HL-60/S4 treated with retinoic acid at 250 ng/mL for 4 days and 3 days (cell line): Measurements from ENCODE around the gene PLXNA2.

ENCODE experiments used
- in situ Hi-C: fragments of 300-500 bp; cut with MboI; formaldehyde crosslinking; loops from 2 replicates; pipeline ENCODE4 v1.7.0; 2022; ENCODE audit warnings: low sequenced_read_pairs

The PLXNA2 gene

DNA sequence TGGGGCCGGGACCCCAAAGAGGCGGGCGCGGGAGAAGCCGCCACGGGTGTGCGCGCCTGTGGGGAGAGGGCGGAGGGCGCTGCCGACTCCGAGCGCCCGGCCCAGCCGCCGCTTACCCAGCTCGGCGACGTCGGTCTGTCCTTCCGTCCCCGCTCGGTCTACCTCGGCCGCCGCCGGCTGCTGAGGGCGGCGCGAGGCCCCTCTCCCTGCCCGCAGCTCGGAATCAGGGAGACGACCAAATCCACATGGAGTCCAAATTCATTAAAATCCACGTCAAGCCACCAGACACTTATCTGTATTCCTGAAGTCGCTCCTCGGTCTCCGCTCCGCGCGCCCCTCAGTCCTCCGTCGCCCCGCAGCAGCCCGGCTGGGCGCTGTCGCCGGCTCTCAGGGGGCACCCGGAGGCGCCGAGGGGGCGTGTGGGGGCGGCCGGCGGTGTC, 637 bp downstream of the PLXNA2 start:
- in situ Hi-C loops, result loop anchor here (25.0 kb wide), 1 partner anchor 231 kb away; no protein-coding TSS in a partner anchor

DNA sequence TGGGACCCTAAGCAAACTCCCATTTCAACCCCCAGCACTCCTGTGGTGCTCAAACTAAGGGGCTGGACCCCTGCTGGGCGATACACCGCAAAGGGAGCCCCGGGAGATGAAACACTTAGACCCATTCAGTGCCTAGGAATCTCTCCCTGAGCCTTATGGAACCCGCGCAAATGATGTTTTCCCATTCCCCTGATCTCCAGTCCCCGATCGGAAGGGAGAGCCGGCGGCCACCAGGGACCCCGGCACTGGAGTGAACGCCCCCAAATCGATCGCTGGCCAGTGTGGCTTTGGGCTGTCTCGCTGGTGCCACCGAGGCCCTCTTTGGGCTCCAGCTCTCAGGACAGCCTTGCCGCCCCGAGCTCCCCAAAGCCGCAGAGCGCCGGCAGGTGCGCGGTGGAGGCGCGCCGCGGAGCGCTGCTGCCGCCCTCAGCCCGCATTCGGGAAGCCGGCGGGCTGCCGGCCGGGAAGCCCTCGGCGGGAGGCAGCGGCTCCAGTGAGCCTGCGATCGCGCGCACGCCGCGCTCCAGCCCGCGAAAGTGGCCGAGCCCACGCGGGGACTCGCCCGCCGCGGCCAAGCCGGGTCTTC, 1.1 kb downstream of the PLXNA2 start:
- in situ Hi-C loops, result loop anchor here (25.0 kb wide), 1 partner anchor 231 kb away; no protein-coding TSS in a partner anchor

DNA sequence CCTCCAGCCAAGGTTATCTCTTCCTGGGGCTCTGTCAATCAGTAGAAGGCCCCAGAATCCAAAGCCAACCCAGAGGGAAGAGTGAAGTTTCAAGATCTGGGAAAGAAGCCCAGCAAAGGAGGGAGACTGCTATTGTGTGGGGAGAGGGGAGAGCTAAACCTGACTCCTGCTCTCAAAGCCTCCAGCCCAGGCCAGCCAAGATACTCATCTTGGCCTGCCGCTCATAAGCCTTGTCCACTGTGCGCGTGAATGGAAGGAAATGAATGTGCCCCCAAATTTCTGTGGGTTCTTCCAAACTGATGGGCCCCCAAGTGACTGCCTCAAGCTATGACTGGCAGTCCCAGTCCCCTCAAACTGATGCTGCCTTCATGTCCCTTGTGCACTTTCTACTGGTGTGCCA, 2.0 kb downstream of the PLXNA2 start:
- in situ Hi-C loops, result loop anchor here (25.0 kb wide), 1 partner anchor 230 kb away; no protein-coding TSS in a partner anchor

DNA sequence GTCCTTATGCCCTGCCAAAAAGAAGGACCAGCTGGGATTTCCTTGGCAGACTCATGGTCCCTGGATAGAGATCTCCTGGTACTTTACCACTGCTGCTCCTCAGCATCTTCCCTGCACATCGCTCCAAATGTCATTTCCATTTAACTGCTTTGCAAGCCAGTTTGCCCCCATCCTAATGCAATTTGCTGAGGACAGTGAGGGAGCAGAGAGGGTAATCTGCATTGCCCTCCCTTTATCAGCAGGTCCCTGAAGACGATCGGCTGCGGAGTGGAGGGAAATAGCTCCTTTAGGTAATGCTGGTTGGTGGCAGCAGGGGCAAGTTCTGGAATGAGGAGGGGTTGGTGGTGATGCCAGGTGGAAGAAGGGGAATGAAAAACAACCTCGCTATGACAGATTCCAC, 2.7 kb downstream of the PLXNA2 start:
- in situ Hi-C loops, result loop anchor here (25.0 kb wide), 1 partner anchor 229 kb away; no protein-coding TSS in a partner anchor

DNA sequence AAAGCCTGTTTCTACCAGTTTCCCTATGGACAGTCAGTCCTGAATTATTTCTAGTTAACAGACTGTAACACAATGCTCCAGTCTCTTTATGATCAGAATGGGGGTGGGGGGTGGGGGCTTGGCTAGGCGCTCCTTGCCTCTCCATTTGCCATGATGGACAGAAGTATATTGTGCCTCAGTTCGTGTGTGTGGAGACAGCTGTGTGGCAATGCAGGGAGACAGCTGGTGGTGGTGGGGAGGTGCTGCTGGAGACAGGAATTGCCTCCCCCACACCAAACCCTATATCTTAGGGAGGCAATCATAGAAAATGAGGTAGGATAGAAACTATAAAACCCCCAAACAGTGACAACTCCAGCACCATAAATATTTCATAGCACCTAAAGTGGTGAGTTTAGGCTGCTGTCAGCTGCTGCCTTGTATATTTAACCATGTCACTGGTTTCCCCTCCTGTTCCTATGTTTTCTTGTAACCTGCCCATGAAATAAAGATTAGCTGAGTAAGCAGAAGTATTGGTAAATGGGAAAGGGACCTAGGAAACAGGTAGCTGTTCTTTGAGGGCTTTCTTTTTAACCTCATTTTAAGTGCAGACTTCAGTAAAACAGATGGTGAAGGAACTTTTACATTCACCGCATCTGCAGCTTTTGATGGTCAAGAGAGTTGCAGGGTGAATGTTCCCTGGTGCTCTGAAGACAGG, 3.4 kb downstream of the PLXNA2 start:
- in situ Hi-C loops, result loop anchor here (25.0 kb wide), 1 partner anchor 229 kb away; no protein-coding TSS in a partner anchor

DNA sequence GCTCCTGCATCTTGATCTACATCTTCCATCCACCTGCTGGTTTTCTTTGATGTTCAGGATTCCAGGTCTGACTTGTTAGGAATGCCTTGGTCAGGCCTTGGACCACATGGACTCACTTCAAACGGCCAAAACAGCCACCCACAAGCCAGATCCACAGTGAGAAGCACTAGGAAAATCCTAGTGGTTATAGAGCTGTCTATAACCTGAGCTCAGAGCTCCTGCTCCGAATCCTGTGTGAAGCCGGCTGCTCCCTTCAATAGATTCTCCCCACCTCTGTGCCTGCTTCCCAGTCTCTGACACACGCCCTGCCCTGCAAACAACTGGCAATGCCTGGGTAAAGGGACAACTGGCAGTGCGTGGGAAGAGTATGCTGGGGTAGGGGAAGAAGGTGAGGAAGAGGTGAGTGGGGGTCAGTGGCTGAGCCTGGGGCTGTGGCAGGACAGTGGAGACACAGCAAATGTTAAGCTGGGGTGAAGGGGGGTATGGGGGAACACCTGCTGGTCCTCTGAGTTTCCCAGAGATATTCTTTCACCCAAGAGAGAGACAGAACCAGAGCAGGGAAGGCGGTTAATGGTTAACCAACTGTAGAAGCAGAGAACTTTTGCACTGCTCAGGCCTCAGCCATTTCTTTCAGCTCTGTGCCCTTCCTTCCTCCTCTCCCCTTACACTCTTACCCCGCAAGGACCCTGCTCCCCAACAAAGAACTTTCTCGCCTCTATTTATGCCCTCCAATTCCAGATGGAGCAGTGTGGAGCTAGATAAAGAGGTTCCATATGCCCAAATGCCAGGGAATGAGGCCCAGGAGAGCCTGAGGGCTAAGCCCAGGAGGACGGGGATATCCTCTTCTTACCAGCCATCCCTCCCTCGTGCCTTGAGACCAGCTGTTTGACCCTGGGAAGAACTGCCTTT, 4.5 kb downstream of the PLXNA2 start:
- in situ Hi-C loops, result loop anchor here (25.0 kb wide), 1 partner anchor 227 kb away; no protein-coding TSS in a partner anchor

DNA sequence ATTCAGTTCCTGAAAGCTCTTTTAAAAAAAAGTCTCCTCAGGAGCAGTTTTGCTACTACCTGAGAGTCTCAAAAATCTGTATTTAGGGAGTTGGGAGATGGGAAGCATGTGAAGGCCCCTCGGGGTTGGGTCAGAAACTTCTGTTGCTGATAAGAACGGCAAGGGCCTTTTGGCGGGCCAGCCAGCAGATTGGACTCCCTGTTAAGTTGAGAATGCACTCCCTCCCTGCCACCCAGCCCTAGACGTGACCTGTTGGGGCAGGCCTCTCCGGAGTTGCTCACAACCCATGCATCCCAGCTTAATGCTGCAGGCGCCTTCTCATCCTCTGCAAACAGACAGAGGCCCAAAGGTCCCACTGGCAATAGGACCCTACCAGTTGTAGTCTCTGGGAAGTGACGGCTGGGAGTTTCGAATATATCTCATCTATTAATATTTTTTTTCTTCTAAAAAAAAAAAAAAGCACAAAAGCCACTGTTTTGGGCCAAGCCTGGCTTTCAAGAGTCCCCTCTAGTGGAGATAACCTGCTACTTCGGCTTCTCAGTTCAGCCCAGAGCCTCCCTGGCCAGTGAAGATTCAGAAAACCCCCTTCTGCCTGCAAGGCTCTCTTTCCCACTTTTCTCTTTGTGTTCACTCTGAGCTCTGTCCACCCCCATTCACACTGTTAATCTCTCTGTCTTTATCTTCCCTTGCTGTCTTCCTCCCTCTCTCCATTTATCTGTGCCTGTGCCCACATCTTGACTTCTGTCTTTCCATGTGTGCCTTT, 5.3 kb downstream of the PLXNA2 start:
- in situ Hi-C loops, result loop anchor here (25.0 kb wide), 1 partner anchor 227 kb away; no protein-coding TSS in a partner anchor

DNA sequence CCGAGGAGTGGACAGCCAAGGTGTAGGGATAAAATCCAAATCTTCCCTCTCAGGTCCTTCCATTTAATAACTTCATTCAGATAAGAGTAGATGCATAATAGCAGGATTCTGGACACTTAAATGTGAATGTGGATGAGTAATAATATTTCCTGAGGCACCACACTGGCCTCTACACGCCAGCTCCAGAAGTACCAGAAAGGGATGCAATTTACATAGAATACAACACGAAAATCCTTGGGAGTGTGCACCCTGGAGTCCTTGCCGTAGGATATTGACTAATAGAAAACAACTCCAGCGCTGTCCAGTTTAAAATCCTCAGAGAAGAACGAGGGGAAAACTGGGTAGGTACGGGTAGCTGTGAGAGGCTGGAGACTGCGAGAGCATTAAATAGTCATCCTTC, 6.9 kb downstream of the PLXNA2 start:
- in situ Hi-C loops, result loop anchor here (25.0 kb wide), 1 partner anchor 225 kb away; no protein-coding TSS in a partner anchor

DNA sequence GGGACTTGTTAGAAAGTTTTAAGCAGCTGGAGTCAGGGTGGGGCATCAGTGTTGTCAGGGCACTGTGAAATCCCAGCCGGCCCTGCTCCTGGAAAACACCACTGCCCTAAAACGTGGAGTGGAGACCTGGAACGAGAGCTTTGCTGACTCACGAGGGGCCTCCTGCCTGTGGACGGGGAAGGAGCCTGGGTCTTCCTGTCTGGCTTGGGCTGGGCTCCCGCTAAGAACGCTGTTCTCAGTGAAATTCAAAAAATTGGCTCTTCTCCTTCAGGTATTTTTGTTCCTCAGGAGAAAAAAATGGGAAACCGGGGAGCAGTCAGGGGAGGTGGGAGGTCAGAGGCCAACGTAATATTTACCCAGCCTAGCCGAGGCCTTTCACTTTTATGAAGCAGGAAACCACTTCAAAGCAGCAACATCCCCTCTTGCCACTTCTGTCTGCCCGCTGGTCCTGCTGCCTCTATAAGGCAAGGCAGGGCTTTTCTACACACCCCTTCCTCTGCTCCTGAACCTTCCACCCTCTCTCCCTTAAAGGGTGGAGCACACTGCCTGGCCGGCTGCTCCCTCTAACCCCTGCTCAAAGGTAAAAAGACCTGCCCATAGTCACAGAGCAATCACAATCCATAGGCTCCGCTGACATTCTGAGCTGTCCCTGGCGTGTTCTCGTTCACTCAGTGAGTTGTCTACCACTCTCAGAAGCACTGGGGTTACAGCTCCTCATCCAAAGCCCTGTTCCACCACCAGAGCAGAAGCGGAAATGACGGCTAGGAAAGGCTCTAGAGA, 8.0 kb downstream of the PLXNA2 start:
- in situ Hi-C loops, result loop anchor here (25.0 kb wide), 1 partner anchor 224 kb away; no protein-coding TSS in a partner anchor

DNA sequence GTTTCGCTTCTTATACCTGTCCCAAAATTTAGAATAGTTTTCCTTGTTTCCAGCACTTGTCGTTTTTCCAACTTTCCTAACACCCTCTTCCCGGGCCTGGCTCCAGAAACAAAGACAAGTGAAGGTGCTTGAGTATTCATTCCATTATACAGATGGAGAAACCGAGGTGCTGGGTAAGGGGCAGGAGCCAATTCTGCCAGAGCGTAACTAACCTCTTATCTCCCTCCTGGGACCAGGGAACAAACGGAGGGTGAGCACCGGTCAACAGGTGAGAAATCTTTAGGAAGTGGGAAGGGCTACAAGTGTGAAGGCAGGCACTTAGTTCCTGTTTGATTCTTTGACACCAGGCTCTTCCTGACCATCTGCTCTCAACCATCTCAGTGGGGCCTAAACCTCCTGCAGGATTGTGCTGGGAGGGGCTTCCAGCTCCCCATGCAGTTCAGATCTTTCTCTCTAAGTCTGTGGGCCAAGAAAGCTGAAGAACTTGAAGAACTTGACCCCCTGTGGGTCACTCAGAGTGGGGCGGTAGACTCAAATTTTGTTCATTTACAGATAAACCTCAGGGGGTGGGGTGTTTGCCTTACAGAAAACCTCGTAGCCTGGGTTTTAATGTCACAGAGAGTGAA, 8.7 kb downstream of the PLXNA2 start:
- in situ Hi-C loops, result loop anchor here (25.0 kb wide), 1 partner anchor 223 kb away; no protein-coding TSS in a partner anchor

DNA sequence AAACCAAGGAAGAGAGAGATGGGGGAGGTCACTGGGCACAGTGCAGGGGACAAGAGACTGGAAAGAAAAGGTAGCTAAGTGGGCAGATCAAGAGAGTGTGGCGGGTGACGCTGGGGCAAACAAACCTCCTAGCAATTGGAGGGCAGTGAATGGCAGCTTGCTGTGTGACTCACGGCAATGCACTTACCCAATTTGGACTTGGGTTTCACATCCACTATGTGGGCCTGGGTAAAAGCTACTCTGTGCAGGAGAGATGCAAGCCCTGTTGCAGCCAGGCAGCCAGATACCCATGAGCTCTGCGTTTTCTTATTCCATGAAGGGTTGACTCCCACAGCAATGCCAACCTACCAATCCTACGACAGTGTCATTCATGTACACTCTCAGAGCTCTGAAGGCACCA, 9.5 kb downstream of the PLXNA2 start:
- in situ Hi-C loops, result loop anchor here (25.0 kb wide), 1 partner anchor 222 kb away; no protein-coding TSS in a partner anchor

DNA sequence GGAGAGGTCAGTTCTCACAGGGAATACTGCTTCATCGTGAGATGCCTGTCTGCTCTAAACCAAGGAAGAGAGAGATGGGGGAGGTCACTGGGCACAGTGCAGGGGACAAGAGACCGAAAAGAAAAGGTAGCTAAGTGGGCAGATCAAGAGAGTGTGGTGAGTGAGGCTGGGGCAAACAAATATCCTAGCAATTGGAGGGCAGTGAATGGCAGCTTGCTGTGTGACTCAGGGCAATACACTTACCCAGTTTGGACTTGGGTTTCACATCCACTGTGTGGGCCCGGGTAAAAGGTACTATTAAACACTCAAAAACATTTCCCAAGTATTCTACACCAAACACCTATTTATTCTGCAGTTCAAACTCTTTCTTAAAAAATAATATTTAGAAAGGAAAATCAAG, 10.2 kb downstream of the PLXNA2 start:
- in situ Hi-C loops, result loop anchor here (25.0 kb wide), 1 partner anchor 222 kb away; no protein-coding TSS in a partner anchor

DNA sequence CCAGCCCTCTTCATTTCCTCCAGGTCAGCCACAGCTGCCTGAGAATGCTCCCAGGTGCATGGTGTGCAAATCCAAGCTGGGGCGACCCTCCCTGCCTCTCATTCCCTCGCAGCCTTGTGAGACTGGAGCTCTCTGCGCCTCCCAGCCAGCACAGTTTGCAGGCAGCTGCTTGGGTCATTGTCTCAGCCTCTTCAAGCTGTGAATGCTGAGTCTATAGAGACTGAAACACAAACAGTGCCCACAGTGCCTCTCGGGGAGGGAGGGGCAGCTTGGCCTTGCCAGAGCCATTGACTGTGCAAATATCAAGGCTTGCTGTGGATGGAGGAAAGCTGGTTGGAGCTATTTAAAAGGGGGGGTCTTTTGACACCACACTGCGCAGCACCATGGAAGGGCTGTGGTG, 10.6 kb downstream of the PLXNA2 start:
- in situ Hi-C loops, result loop anchor here (25.0 kb wide), 1 partner anchor 221 kb away; no protein-coding TSS in a partner anchor

DNA sequence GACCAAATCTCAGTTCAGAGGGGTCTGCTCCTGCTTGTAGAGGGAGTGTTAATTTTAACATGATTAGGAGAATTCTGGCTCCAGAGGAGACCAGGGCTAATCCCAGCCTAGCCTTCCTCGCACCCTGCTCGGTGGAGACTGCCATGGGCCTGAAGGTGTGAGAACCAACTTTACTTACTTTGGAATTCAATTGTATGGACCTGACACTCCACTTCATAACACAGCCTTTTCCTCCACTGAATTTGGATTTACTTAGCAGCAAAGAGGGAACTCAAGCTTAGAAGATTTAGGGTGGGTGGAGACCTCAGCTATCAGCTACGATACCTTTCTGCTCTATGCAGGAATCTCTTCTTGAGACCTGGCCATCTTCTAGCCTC, 11.5 kb downstream of the PLXNA2 start:
- in situ Hi-C loops, result loop anchor here (25.0 kb wide), 1 partner anchor 220 kb away; no protein-coding TSS in a partner anchor

DNA sequence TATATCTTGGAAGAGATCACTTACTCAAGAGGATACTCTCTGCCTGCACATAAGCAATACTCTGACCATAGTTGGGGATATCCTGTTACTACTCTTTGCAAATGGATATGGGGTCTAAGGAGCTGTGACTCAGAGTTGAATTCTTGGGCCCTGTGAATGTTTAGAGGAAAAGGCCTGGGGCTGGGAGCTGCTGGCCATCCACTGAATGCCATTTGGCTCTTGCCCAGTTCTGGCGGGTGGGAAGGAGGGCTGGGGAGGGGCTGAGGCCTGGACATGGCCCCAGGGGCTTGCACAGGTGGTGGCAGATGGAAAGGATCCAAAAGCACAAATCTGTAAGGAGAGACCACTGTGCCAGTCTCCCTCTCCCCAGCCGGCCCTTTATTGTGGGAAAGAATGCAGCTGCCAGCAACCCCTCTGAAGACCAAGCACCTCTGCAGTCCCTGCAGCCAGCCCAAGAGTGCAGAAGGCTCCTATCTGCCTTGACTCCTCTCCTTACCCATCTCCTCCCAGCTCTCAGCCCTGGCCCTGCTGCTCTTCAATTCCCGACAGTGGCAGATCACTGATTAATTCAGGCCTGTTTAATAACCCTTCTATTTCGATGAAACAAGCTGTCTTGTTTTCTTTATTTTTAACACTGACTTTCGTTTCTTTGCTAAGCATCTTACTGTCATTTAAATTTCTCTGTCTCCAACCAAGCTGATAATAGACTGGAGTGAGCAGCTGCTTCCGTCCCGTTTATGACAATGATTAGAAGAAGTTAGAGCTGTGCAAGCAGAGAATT, 12.1 kb downstream of the PLXNA2 start:
- in situ Hi-C loops, result loop anchor here (25.0 kb wide), 1 partner anchor 220 kb away; no protein-coding TSS in a partner anchor

DNA sequence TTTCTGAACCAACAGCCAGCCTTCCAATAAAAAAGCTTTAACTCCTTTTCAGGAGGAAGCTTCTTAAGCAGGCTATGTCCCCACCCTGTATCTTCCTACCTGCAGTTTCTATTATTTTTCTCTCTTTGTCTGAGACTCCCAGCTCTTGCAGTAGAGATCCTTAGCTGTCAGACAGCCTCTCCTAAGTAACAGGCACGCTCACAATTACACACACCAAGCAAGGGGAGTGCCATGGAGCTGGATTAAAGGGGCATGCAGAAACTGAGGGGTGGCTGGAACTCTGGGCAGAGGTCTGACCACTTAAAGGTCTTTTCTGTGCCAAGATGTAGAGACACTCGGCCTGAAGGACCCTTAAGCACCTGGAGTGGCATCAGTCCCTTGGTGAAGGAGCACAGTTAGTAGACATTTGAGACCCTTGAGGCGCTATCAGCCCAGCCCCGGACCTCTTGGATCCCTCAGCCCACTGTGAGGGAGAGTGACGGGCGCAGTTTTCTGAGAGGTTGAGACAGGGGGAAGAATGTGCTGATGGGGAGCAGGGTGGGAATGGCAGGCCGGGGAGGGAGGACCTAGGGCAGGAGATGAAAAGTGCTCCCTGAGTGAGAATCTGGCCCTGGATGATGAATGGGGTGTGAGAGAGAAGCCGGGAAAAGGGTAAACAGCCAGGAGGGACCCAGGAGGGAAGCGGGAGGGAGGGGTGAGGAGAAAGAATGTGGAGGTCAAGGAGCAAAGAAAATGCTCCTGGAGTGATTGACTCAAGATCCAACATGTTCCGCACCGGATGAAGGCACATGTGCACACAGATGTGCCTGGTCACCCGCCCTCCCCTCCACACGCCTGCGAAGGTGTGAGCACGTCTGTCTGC, 13.3 kb downstream of the PLXNA2 start:
- in situ Hi-C loops, result loop anchor here (25.0 kb wide), 1 partner anchor 219 kb away; no protein-coding TSS in a partner anchor

DNA sequence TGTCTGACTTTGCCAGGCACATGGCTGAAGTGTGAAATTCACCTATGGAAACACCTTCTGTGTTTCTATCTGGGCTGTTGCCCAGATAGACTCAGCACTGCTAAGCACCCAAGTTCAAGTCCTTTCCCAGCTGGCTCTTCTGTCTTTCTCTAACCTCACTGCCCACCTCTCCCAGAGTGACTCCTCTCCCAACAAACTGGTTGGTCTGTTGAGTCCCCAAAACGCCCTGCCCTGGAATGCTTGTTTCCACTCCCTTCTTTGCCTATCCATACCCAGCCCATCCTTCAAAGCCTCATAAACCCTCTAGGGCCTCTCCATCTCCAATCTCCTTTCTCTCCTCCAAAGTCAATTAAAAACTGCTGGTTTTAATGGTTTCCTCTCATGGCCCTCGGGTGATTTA, 15.6 kb downstream of the PLXNA2 start:
- in situ Hi-C loops, result loop anchor here (25.0 kb wide), 1 partner anchor 216 kb away; no protein-coding TSS in a partner anchor
